Measurements from ENCODE around the gene LDAH. TPM values are rescaled to one million over a fixed set of nuclear protein-coding genes. Genes with fewer than 3 reads are reported as not detected.
A peak's percentile ranks its signal among the peaks of the same experiment; 100 is the strongest.

Gene LDAH
- total and polyA plus RNA-seq, 10 of the 15 experiments (the other 5 are each of a cell fraction or from before 2014, with no cell fraction given), result 17.9 to 44.7 (median 30.0) TPM

DNA sequence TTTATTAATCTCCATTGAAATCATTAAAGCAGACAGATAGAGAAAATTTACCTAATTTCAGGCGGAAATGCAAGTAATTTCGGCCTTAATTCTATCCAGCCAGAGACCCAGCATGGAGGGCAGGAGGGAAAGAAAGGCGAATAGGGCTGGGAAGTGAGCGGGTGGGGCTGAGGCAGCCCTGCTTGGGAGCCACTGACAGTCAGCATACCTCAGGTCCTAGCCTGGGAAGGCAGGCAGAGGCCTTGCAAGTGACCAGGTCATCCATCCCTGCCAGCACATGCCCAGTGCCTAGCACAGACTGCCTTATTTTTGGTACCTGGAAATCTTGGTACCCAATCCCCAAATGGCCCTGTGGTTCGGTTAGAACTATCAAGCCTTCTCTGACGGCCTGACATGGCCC, 154.4 kb downstream of the LDAH start (continued):
- no peak for TF ChIP-seq SKIL (IDR thresholded peaks at IDR 0.05; ENCODE audit: low read depth, poor library complexity, severe bottlenecking)

DNA sequence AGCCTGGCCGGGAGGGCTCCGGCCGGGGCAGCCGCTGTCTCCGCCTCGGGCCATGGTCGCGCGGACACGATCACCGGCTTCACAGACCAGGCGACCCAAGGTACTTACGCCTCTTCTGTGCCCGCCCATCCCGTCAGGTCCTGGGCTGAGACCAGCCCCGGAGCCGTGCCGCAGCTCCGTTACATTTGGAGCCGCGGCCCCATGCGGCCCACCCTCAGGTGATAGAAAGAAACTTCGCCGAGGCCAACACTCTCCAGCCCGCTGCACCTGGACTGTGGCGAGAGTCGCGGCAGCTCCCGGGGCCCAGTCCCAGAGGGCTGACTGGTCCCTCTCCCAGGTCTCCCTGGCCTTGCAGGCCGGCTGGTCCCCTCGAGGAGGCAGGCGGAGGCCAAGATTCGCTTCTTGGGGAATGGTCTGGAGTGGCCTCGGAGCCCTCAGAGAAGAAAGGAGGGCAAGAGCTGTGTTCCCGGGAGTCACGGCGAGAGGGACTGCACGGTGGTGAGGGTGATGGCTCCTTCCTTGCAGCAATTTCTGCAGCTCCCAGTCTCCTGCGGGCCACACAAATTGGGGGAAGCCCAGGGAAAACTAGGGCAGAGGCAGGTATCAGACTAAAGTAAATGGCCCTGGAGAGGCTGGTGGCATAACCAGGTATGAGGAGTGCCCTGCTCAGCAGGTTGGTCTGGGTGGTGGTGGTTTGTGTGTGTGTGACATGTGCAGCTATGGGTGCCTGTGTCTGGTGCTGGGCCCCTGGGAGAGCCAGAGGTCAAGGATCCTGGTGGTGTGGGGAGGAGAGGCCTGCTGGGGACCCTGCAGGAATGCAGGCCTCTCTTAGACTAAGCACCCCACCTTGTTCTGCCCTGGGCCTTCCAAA, 155.1 kb downstream of the LDAH start:
- TF ChIP-seq SUZ12 (IDR thresholded peaks at IDR 0.05; ENCODE audit: unreplicated experiment), result peak; percentile 95
- TF ChIP-seq IKZF1 (conservative IDR thresholded peaks at IDR 0.05), result no peak
- TF ChIP-seq, protein P1, sequence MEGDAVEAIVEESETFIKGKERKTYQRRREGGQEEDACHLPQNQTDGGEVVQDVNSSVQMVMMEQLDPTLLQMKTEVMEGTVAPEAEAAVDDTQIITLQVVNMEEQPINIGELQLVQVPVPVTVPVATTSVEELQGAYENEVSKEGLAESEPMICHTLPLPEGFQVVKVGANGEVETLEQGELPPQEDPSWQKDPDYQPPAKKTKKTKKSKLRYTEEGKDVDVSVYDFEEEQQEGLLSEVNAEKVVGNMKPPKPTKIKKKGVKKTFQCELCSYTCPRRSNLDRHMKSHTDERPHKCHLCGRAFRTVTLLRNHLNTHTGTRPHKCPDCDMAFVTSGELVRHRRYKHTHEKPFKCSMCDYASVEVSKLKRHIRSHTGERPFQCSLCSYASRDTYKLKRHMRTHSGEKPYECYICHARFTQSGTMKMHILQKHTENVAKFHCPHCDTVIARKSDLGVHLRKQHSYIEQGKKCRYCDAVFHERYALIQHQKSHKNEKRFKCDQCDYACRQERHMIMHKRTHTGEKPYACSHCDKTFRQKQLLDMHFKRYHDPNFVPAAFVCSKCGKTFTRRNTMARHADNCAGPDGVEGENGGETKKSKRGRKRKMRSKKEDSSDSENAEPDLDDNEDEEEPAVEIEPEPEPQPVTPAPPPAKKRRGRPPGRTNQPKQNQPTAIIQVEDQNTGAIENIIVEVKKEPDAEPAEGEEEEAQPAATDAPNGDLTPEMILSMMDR (IDR thresholded peaks at IDR 0.05 in 2 of 3, conservative IDR thresholded peaks at IDR 0.05 in 1 of 3; ENCODE audit: control insufficient read depth in 2 of 3, extremely low read depth in 1 of 3, insufficient read depth in 1 of 3, low read depth in 3 of 3, low read length in 3 of 3), result no peak
- no peak for ATAC-seq
- H3K4me3 ChIP-seq, result peak overlapping the region; percentile 47; the same call in 1 of the 2 replicates
- WGBS (ENCODE audit: insufficient coverage, insufficient replicate concordance, low lambda C conversion rate, missing lambda C conversion rate), result 24% methylated on average over 33 of the region's 39 CpGs
- no peaks in the 10 kb centered on the region for H4K20me1 ChIP-seq (ENCODE audit: control insufficient read depth, insufficient read depth)
- peaks cover 13% of the 10 kb centered on the region; the same call in 1 of the 2 replicates for H3K4me1 ChIP-seq (ENCODE audit: control insufficient read depth, insufficient read depth, low read length)
- ChIA-PET RAD21 (ENCODE audit: unreplicated experiment) (no interaction called here), SMC1A (ENCODE audit: uncharacterized antibody, unreplicated experiment) (no interaction called here), POLR2A (no interaction called here), CTCF (no interaction called here)
- no peak overlapping the region for H2AFZ ChIP-seq (ENCODE audit: control insufficient read depth, low read depth, low read length)
- no peak overlapping the region for H3K27ac ChIP-seq (ENCODE audit: control insufficient read depth, insufficient read depth)
- H3K9ac ChIP-seq (ENCODE audit: control insufficient read depth, insufficient read depth, low read length), result no peak overlapping the region
- H3K36me3 ChIP-seq (ENCODE audit: control insufficient read depth in 2 of 2, insufficient read depth in 2 of 2, low read length in 1 of 2), result no peaks in the 10 kb centered on the region
- intact Hi-C loops (cut with micrococcal nuclease; ENCODE audit: unreplicated experiment), result no loop called here
- in situ Hi-C loops (cut with MboI), result loop anchor here (25.0 kb wide), 1 partner anchor 445 kb away; the partner anchor contains the start of gene TDRD15
- no peak for DNase-seq (ENCODE audit: low read depth, low spot score)
- H3K9me3 ChIP-seq (replicated peaks; ENCODE audit: control insufficient read depth, insufficient read depth, low read length), result no peaks in the 10 kb centered on the region; the same call in 2 of the 3 replicates
- peaks cover 22 to 33% of the 10 kb centered on the region in 2 experiments for H3K27me3 ChIP-seq (replicated peaks in 1 of 2; ENCODE audit: control insufficient read depth in 2 of 2, insufficient read depth in 2 of 2, low read length in 1 of 2)
- FAIRE-seq, result no peak
- no TSS peak for BruUV-seq (replicated peaks)
- peak overlapping the region; percentile 74 for H3K4me2 ChIP-seq (ENCODE audit: control insufficient read depth, insufficient read depth)
- no peaks in the 10 kb centered on the region for H3K79me2 ChIP-seq (ENCODE audit: control insufficient read depth, insufficient read depth, low read length)

All from GM12878 (cell line).